H9 (cell line): ENCODE measurements around the gene F8. TPM values are rescaled to one million over a fixed set of nuclear protein-coding genes. Genes with fewer than 3 reads are reported as not detected.
"Not testable (repeated sequence)": the region's sequence is repeated elsewhere in the genome, so short reads cannot be mapped to it uniquely, and the experiment has no call there.

ENCODE experiments used
- DNase-seq: peaks from one replicate; pipeline ENCODE4 v3.0.0-alpha.2; 2017
- H2AFZ ChIP-seq: one replicate; pipeline ENCODE4 v1.6.1; 2013; ENCODE audit warnings: mild to moderate bottlenecking, low read length, control low read depth, moderate library complexity
- H2AK5ac ChIP-seq: 2 replicates; pipeline ENCODE4 v1.6.1; 2013; ENCODE audit warnings: low read length, control low read depth, mixed read lengths; ENCODE audit not compliant: insufficient read length
- H2BK120ac ChIP-seq: one replicate; pipeline ENCODE4 v1.6.1; 2013; ENCODE audit warnings: low read depth, mild to moderate bottlenecking, low read length, control low read depth, inconsistent platforms; ENCODE audit not compliant: poor library complexity, severe bottlenecking
- H2BK12ac ChIP-seq: 2 replicates; pipeline ENCODE4 v1.6.1; 2013; ENCODE audit warnings: low read length, control low read depth, mixed read lengths, low read depth; ENCODE audit not compliant: insufficient read length
- H2BK15ac ChIP-seq: 2 replicates; pipeline ENCODE4 v1.6.1; 2013; ENCODE audit warnings: low read depth, low read length, control low read depth
- H2BK20ac ChIP-seq: one replicate; pipeline ENCODE4 v1.6.1; 2013; ENCODE audit warnings: low read depth, mild to moderate bottlenecking, low read length, control low read depth, inconsistent platforms; ENCODE audit not compliant: poor library complexity, severe bottlenecking
- H2BK5ac ChIP-seq: 2 replicates; pipeline ENCODE4 v1.6.1; 2013; ENCODE audit warnings: low read length, control low read depth, mixed read lengths; ENCODE audit not compliant: insufficient read length
- H3K14ac ChIP-seq: 2 replicates; pipeline ENCODE4 v1.6.1; 2013; ENCODE audit warnings: low read length, control low read depth; ENCODE audit not compliant: insufficient read depth
- H3K18ac ChIP-seq: 2 replicates; pipeline ENCODE4 v1.6.1; 2013; ENCODE audit warnings: low read depth, mild to moderate bottlenecking, mixed read lengths, low read length, control low read depth; ENCODE audit not compliant: insufficient read length
- H3K23ac ChIP-seq: 2 replicates; pipeline ENCODE4 v1.6.1; 2013; ENCODE audit warnings: low read length, control low read depth, mixed read lengths, low read depth; ENCODE audit not compliant: insufficient read length
- H3K23me2 ChIP-seq: 2 replicates; pipeline ENCODE4 v1.6.1; 2013; ENCODE audit warnings: low read depth, mild to moderate bottlenecking, mixed read lengths, low read length, control low read depth; ENCODE audit not compliant: insufficient read length, poor library complexity, severe bottlenecking
- H3K27ac ChIP-seq: 2 replicates; pipeline ENCODE4 v1.5.1; 2013; ENCODE audit warnings: low read length, control low read depth, mixed read lengths, low read depth; ENCODE audit not compliant: insufficient read length
- H3K27me3 ChIP-seq: 2 replicates; pipeline ENCODE4 v1.6.1; 2013; ENCODE audit warnings: low read length, control low read depth, inconsistent platforms; ENCODE audit not compliant: insufficient read depth
- H3K4ac ChIP-seq: 2 replicates; pipeline ENCODE4 v1.6.1; 2013; ENCODE audit warnings: low read depth, mild to moderate bottlenecking, control low read depth, inconsistent platforms, low read length, moderate library complexity
- H3K4me1 ChIP-seq: 2 replicates; pipeline ENCODE4 v1.6.1; 2013; ENCODE audit warnings: low read length, control low read depth, inconsistent platforms; ENCODE audit not compliant: insufficient read depth
- H3K4me2 ChIP-seq: 2 replicates; pipeline ENCODE4 v1.6.1; 2013; ENCODE audit warnings: low read length, control low read depth, mixed read lengths; ENCODE audit not compliant: insufficient read length, insufficient read depth
- H3K56ac ChIP-seq: 2 replicates; pipeline ENCODE4 v1.6.1; 2013; ENCODE audit warnings: low read depth, mild to moderate bottlenecking, mixed read lengths, low read length, control low read depth; ENCODE audit not compliant: insufficient read length
- H3K79me1 ChIP-seq: 2 replicates; pipeline ENCODE4 v1.6.1; 2013; ENCODE audit warnings: low read depth, mild to moderate bottlenecking, moderate library complexity, low read length, control low read depth, inconsistent platforms; ENCODE audit not compliant: insufficient read depth, poor library complexity, severe bottlenecking
- H3K79me2 ChIP-seq: 2 replicates; pipeline ENCODE4 v1.6.1; 2013; ENCODE audit warnings: low read length, control low read depth, inconsistent platforms; ENCODE audit not compliant: insufficient read depth
- H3K9ac ChIP-seq: 2 replicates; pipeline ENCODE4 v1.6.1; 2013; ENCODE audit warnings: low read length, control low read depth, mixed read lengths; ENCODE audit not compliant: insufficient read length; ENCODE audit errors: extremely low read depth
- H3K9me3 ChIP-seq: one replicate; pipeline ENCODE4 v1.6.1; 2013; ENCODE audit warnings: low read depth, low read length, inconsistent platforms; ENCODE audit not compliant: control insufficient read depth
- H3T11ph ChIP-seq: one replicate; pipeline ENCODE4 v1.6.1; 2013; ENCODE audit warnings: mild to moderate bottlenecking, low read length, control low read depth, inconsistent platforms
- H4K20me1 ChIP-seq: one replicate; pipeline ENCODE4 v1.6.1; 2013; ENCODE audit not compliant: control insufficient read depth, insufficient read length, insufficient read depth
- H4K5ac ChIP-seq: 2 replicates; pipeline ENCODE4 v1.6.1; 2013; ENCODE audit warnings: low read depth, mild to moderate bottlenecking, mixed read lengths, low read length, control low read depth; ENCODE audit not compliant: insufficient read length
- H4K8ac ChIP-seq: replicated peaks from 2 replicates; pipeline ENCODE4 v1.6.1; 2013; ENCODE audit warnings: low read length, control low read depth, mixed read lengths, low read depth; ENCODE audit not compliant: insufficient read length
- H4K91ac ChIP-seq: 2 replicates; pipeline ENCODE4 v1.6.1; 2013; ENCODE audit warnings: low read depth, mild to moderate bottlenecking, moderate library complexity, mixed read lengths, low read length, control low read depth; ENCODE audit not compliant: insufficient read length
- H3K27ac Mint-ChIP-seq, 3 experiments: 2 replicates in 2 of 3; 3 replicates in 1 of 3; pipeline ENCODE4 v1.8.0; 2020 to 2021; ENCODE audit warnings: mixed read lengths in 3 of 3, mild to moderate bottlenecking in 1 of 3, moderate library complexity in 1 of 3
- H3K27me3 Mint-ChIP-seq: 2 replicates; pipeline ENCODE4 v1.8.0; 2021; ENCODE audit warnings: low read depth, mild to moderate bottlenecking, moderate library complexity, mixed read lengths
- H3K36me3 Mint-ChIP-seq, 3 experiments: 2 replicates in 2 of 3; 3 replicates in 1 of 3; pipeline ENCODE4 v1.8.0; 2020 to 2021; ENCODE audit warnings: low read depth in 3 of 3, mixed read lengths in 3 of 3; ENCODE audit not compliant: insufficient read depth in 1 of 3
- H3K4me1 Mint-ChIP-seq, 2 experiments: 2 replicates each; pipeline ENCODE4 v1.8.0; 2020; ENCODE audit warnings: mixed read lengths in 2 of 2
- H3K4me3 Mint-ChIP-seq, 2 experiments: 2 replicates in 1 of 2; 3 replicates in 1 of 2; pipeline ENCODE4 v1.8.0; 2020 to 2021; ENCODE audit warnings: mild to moderate bottlenecking in 2 of 2, mixed read lengths in 2 of 2, moderate library complexity in 1 of 2
- H3K9me3 Mint-ChIP-seq, 2 experiments: 2 replicates in 1 of 2; 3 replicates in 1 of 2; pipeline ENCODE4 v1.8.0; 2020; ENCODE audit warnings: mild to moderate bottlenecking in 2 of 2, mixed read lengths in 2 of 2, moderate library complexity in 1 of 2
- WGBS: extraction: QIAGEN DNeasy Blood & Tissue Kit; methylation state at CpG from one replicate; pipeline ENCODE4 v1.1.7; 2013; ENCODE audit warnings: missing lambda C conversion rate, low lambda C conversion rate, mixed read lengths; ENCODE audit not compliant: insufficient read length; ENCODE audit errors: extremely low coverage; 5-methylcytosine and 5-hydroxymethylcytosine counted together
- total RNA-seq: library from RNA; stranded (reverse); gene quantifications from 2 replicates; pipeline ENCODE4 v1.2.1, GENCODE V29; 2021
- TF ChIP-seq, protein P1 (sequence below): fragments of 200-600 bp; sonication (generic); conservative IDR thresholded peaks from 3 replicates; pipeline ENCODE4 v1.8.0; 2021; ENCODE audit warnings: antibody characterized with exemption, mild to moderate bottlenecking

The F8 gene
- total RNA-seq, 1 experiment from 2014 or later, result 3.1 TPM

DNA sequence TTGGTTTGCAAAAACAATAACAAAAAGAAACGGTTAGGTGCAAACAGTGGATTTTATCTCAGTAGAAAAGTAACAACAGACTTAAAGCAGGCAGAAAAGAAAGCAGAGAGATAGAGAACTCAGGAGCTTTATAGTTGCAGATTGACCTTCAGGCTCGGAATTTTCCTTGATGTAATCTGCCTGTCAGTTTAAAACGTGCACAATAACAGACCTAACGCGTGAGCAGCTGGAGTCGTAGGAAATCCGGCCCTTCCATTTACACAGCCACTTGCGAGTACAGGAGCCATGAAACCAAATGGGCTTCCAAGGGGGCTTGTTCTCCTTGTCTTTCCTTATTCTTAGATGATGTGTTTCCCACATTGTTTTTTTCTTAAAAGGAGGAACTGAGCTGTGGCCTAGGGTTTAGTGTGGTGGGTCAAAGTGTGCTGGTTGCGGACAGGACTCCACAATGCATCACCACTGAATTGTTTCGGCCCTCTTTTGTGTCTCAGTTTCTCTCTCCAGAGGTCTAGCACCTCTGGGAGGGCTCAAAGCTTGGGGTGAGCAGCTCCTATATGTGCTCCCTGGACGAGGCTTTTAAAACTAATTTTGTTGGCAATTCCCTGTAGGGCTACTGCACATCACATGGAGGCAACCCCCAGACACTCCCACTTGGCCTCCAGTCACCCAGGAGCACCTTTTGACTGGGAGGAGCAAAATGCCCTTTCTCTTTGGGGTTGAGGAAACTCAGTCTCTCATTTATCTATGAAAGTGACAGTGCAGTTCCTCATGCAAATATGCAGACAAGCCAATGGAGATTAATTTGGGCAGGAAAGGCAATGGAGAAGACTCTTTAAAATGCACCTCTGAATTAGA, 203.4 kb downstream of the F8 start:
- Histone ChIP-seq H2BK120ac (no peak overlapping the region), H3K27me3 (no peaks in the 10 kb centered on the region), H3K56ac (no peak overlapping the region), H3K23ac (no peak overlapping the region), H3K14ac (no peak overlapping the region), H2AFZ (no peak overlapping the region), H2BK20ac (no peak overlapping the region), H2AK5ac (no peak overlapping the region), H3K27ac (peak overlapping the region; percentile 54), H2BK5ac (no peak overlapping the region), H4K20me1 (no peaks in the 10 kb centered on the region), H2BK12ac (no peak overlapping the region), H3K4me1 (peaks cover 2% of the 10 kb centered on the region; the same call in 1 of the 2 replicates), H4K8ac (no peak overlapping the region), H3K79me2 (no peaks in the 10 kb centered on the region), H3K9ac (no peak overlapping the region), H4K91ac (no peak overlapping the region), H3T11ph (no peak overlapping the region), H3K4me2 (no peak overlapping the region), H2BK15ac (no peak overlapping the region), H3K4ac (no peak overlapping the region), H3K23me2 (no peaks in the 10 kb centered on the region), H3K79me1 (no peaks in the 10 kb centered on the region), H3K18ac (no peak overlapping the region), H4K5ac (no peak overlapping the region), H3K9me3 (peaks cover 8% of the 10 kb centered on the region)
- Mint-ChIP-seq H3K27ac (peak overlapping the region in 2 of 3 experiments; percentile 19 to 84; a peak in 2 of 7 replicates), H3K27me3 (no peaks in the 10 kb centered on the region), H3K4me3 (no peak overlapping the region), H3K4me1 (peaks cover 37 to 38% of the 10 kb centered on the region in 2 experiments), H3K36me3 (peaks cover 12 to 14% (median 13%) of the 10 kb centered on the region in 3 experiments), H3K9me3 (peaks cover 53 to 76% of the 10 kb centered on the region in 2 experiments)
- DNase-seq, result no peak
- no CpG with 5 or more reads among the region's 11 CpGs for WGBS
- TF ChIP-seq, protein P1, sequence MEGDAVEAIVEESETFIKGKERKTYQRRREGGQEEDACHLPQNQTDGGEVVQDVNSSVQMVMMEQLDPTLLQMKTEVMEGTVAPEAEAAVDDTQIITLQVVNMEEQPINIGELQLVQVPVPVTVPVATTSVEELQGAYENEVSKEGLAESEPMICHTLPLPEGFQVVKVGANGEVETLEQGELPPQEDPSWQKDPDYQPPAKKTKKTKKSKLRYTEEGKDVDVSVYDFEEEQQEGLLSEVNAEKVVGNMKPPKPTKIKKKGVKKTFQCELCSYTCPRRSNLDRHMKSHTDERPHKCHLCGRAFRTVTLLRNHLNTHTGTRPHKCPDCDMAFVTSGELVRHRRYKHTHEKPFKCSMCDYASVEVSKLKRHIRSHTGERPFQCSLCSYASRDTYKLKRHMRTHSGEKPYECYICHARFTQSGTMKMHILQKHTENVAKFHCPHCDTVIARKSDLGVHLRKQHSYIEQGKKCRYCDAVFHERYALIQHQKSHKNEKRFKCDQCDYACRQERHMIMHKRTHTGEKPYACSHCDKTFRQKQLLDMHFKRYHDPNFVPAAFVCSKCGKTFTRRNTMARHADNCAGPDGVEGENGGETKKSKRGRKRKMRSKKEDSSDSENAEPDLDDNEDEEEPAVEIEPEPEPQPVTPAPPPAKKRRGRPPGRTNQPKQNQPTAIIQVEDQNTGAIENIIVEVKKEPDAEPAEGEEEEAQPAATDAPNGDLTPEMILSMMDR, result no peak

- peaks cover 38 to 43% of the 10 kb centered on the region in 2 experiments for H3K4me1 Mint-ChIP-seq
These were observed 205.4 kb downstream of the F8 start for GRCh38 chrX:154817048-154817618.

More at GRCh38 chrX:154817048-154817618, 205.4 kb downstream of the F8 start:
- not testable (repeated sequence) for H3K9me3 ChIP-seq, H3K4ac ChIP-seq, H3K79me2 ChIP-seq, H3T11ph ChIP-seq, H3K18ac ChIP-seq, H3K27me3 ChIP-seq, H4K5ac ChIP-seq, DNase-seq, H2BK20ac ChIP-seq, H3K27ac ChIP-seq, H3K4me2 ChIP-seq, H3K27me3 Mint-ChIP-seq, H2BK5ac ChIP-seq, H2BK12ac ChIP-seq, H4K91ac ChIP-seq, H2AFZ ChIP-seq, H3K79me1 ChIP-seq, H3K14ac ChIP-seq, H2BK120ac ChIP-seq, H3K23ac ChIP-seq, H3K23me2 ChIP-seq, H3K56ac ChIP-seq, H4K8ac ChIP-seq, H3K9ac ChIP-seq, H2BK15ac ChIP-seq, H3K4me1 ChIP-seq, H2AK5ac ChIP-seq, H3K4me3 Mint-ChIP-seq, H4K20me1 ChIP-seq
- Mint-ChIP-seq H3K9me3 (peaks cover 53 to 73% of the 10 kb centered on the region in 2 experiments), H3K36me3 (peaks cover 9 to 14% (median 13%) of the 10 kb centered on the region in 3 experiments), H3K27ac (peak overlapping the region in 1 of 3 experiments; percentile 52; a peak in 1 of 7 replicates)
- WGBS, result no CpG with 5 or more reads among the region's 19 CpGs
